Measurements from ENCODE around the gene CSNK1G3.

GRCh38 chr5:123514615-123515355 is 2.8 kb downstream of the CSNK1G3 start:
- TF ChIP-seq CTCF (IDR thresholded peaks at IDR 0.05) (no peak), POLR2A (IDR thresholded peaks at IDR 0.05) (no peak)
